HCT116 (cell line): Measurements from ENCODE around the gene HAUS8.

Experiments
- CTCF ChIP-seq, 3 experiments: fragments of 200-600 bp in 1 of 3; sonication (generic) in 1 of 3; IDR thresholded peaks in 2 of 3; conservative IDR thresholded peaks in 1 of 3; 2 replicates each; pipeline ENCODE4 v1.5.1; 2012 to 2017; ENCODE audit warnings: low read depth in 2 of 3, low read length in 2 of 3, antibody characterized with exemption in 1 of 3, borderline replicate concordance in 1 of 3, control low read depth in 1 of 3, mild to moderate bottlenecking in 1 of 3, mixed read lengths in 1 of 3, mixed run types in 1 of 3, moderate library complexity in 1 of 3; ENCODE audit not compliant: insufficient read depth in 1 of 3
- EZH2phosphoT487 ChIP-seq: fragments of 200-600 bp; IDR thresholded peaks from 2 replicates; pipeline ENCODE4 v1.6.1; 2018; ENCODE audit warnings: antibody characterized with exemption, borderline replicate concordance
- POLR2A ChIP-seq: IDR thresholded peaks from 2 replicates; pipeline ENCODE4 v1.7.0; 2011; ENCODE audit warnings: borderline replicate concordance; ENCODE audit not compliant: insufficient read depth, insufficient read length; ENCODE audit errors: extremely low read depth
- POLR2AphosphoS5 ChIP-seq: IDR thresholded peaks from 2 replicates; pipeline ENCODE4 v1.6.1; 2011; ENCODE audit warnings: mild to moderate bottlenecking, low read depth, low read length, moderate library complexity
- TCF7L2 ChIP-seq: IDR thresholded peaks from 2 replicates; pipeline ENCODE4 v1.7.0; 2011; ENCODE audit warnings: borderline replicate concordance, inconsistent platforms; ENCODE audit not compliant: insufficient read depth, insufficient read length; ENCODE audit errors: extremely low read depth
- YY1 ChIP-seq: IDR thresholded peaks from 2 replicates; pipeline ENCODE4 v1.6.1; 2011; ENCODE audit warnings: low read length, low read depth, moderate library complexity, mild to moderate bottlenecking; ENCODE audit not compliant: insufficient replicate concordance; ENCODE audit errors: extremely low read depth

- TF ChIP-seq POLR2A (no peak), CTCF (IDR thresholded peaks at IDR 0.05 in 2 of 3, conservative IDR thresholded peaks at IDR 0.05 in 1 of 3; ENCODE audit: borderline replicate concordance in 1 of 3, insufficient read depth in 1 of 3, low read depth in 2 of 3, low read length in 2 of 3) (no peak), EZH2phosphoT487 (no peak), POLR2AphosphoS5 (no peak), YY1 (no peak), TCF7L2 (no peak)
Measured at GRCh38 chr19:17095141-17095919, 20.1 kb upstream of the HAUS8 start.
